T-helper 17 cell (primary cell): ENCODE results near the gene ANKMY2. TPM values are rescaled to one million over a fixed set of nuclear protein-coding genes. Genes with fewer than 3 reads are reported as not detected.
"Not testable (repeated sequence)": the region's sequence is repeated elsewhere in the genome, so short reads cannot be mapped to it uniquely, and the experiment has no call there.

Source experiments
- ATAC-seq: fragments of 150-1000 bp; cut with Tn5 transposase; 2 replicates; pipeline ENCODE4 v1.10.0; 2021; ENCODE audit warnings: mild to moderate bottlenecking, moderate library complexity
- DNase-seq, 3 donors: peaks; one replicate each; pipeline versions ENCODE4 v3.0.0 to v3.0.0-alpha.2; 2020 to 2021
- H3K9me3 ChIP-seq: one replicate; pipeline ENCODE4 v1.7.0; 2013; ENCODE audit warnings: low read length, mild to moderate bottlenecking; ENCODE audit not compliant: control insufficient read depth, poor library complexity, severe bottlenecking
- H3K27ac Mint-ChIP-seq: one replicate; pipeline ENCODE4 v1.8.0; 2022; ENCODE audit warnings: mild to moderate bottlenecking, moderate library complexity, mixed read lengths
- H3K27me3 Mint-ChIP-seq: one replicate; pipeline ENCODE4 v1.8.0; 2022; ENCODE audit warnings: mixed read lengths
- H3K36me3 Mint-ChIP-seq: one replicate; pipeline ENCODE4 v1.8.0; 2022; ENCODE audit warnings: low read depth, mixed read lengths
- H3K4me1 Mint-ChIP-seq: one replicate; pipeline ENCODE4 v1.8.0; 2022; ENCODE audit warnings: mild to moderate bottlenecking, mixed read lengths
- H3K4me3 Mint-ChIP-seq: one replicate; pipeline ENCODE4 v1.8.0; 2022; ENCODE audit warnings: mild to moderate bottlenecking, moderate library complexity, mixed read lengths
- total RNA-seq, 4 donors: library from RNA in 2 of 4; stranded (reverse) in 2 of 4; gene quantifications; one replicate each; pipeline ENCODE4 v1.2.3 and lab custom pipeline; 2022 to 2026

ANKMY2 gene
- total RNA-seq (1 to 10 TPM; 6.8 to 6.9 TPM), total RNA-seq (lab: John Stamatoyannopoulos, UW) (11.2 to 32.1 reads per million in 2 donors)

- Mint-ChIP-seq H3K4me1 (peaks cover 57% of the 10 kb centered on the region), H3K27me3 (no peaks in the 10 kb centered on the region), H3K36me3 (peaks cover 2% of the 10 kb centered on the region), H3K4me3 (peak within 1 kb of the TSS; percentile 100), H3K27ac (peak within 1 kb of the TSS; percentile 97)
- no peaks in the 10 kb centered on the region for H3K9me3 ChIP-seq
- ATAC-seq (peak; percentile 91), DNase-seq (peak; percentile 86 to 89 (median 88))
These were observed at the start of gene ANKMY2, which contains the start of gene BZW2 for GRCh38 chr7:16645593-16646471. Gene ANKMY2 (minus strand): TSS chr7:16645754. CDS start chr7:16645573, 181 bp downstream. Gene BZW2 (plus strand): TSS chr7:16646181. CDS start chr7:16665444, 19,263 bp downstream.

- ATAC-seq (no peak), DNase-seq (no peak)
- no peaks in the 10 kb centered on the region for H3K27me3 Mint-ChIP-seq
- no peak overlapping the region for H3K4me3 Mint-ChIP-seq
- peaks cover 2% of the 10 kb centered on the region for H3K4me1 Mint-ChIP-seq
- H3K36me3 Mint-ChIP-seq, result peaks cover 11% of the 10 kb centered on the region
- no peaks in the 10 kb centered on the region for H3K9me3 ChIP-seq
- H3K27ac Mint-ChIP-seq, result no peak overlapping the region
These were observed 49.3 kb upstream of the ANKMY2 start for GRCh38 chr7:16694806-16695205.

GRCh38 chr7:16693601-16694318 lies 48.2 kb upstream of the ANKMY2 start:
- Mint-ChIP-seq H3K4me3 (no peak overlapping the region), H3K27ac (no peak overlapping the region), H3K27me3 (no peaks in the 10 kb centered on the region), H3K36me3 (peaks cover 11% of the 10 kb centered on the region), H3K4me1 (peaks cover 2% of the 10 kb centered on the region)
- ATAC-seq (no peak), DNase-seq (no peak)
- no peaks in the 10 kb centered on the region for H3K9me3 ChIP-seq

- Mint-ChIP-seq H3K4me3 (no peak overlapping the region), H3K4me1 (peaks cover 2% of the 10 kb centered on the region), H3K36me3 (peaks cover 6% of the 10 kb centered on the region), H3K27me3 (no peaks in the 10 kb centered on the region), H3K27ac (no peak overlapping the region)
- ATAC-seq (no peak), DNase-seq (no peak)
- no peaks in the 10 kb centered on the region for H3K9me3 ChIP-seq
These were observed 45.7 kb upstream of the ANKMY2 start for GRCh38 chr7:16691241-16691640.

- no peaks in the 10 kb centered on the region for H3K27me3 Mint-ChIP-seq
- no peak overlapping the region for H3K4me3 Mint-ChIP-seq
- H3K36me3 Mint-ChIP-seq, result peaks cover 7% of the 10 kb centered on the region
- H3K27ac Mint-ChIP-seq, result no peak overlapping the region
- peaks cover 15% of the 10 kb centered on the region for H3K4me1 Mint-ChIP-seq
- H3K9me3 ChIP-seq, result no peaks in the 10 kb centered on the region
- no peak for ATAC-seq
- no peak for DNase-seq
These were observed 42.7 kb upstream of the ANKMY2 start for GRCh38 chr7:16688249-16688648.

- Mint-ChIP-seq H3K36me3 (peaks cover 9% of the 10 kb centered on the region), H3K4me1 (peaks cover 13% of the 10 kb centered on the region), H3K4me3 (no peak overlapping the region), H3K27me3 (no peaks in the 10 kb centered on the region), H3K27ac (peak overlapping the region; percentile 73)
- no peaks in the 10 kb centered on the region for H3K9me3 ChIP-seq
- no peak for ATAC-seq
- DNase-seq, result no peak
These were observed 40.0 kb upstream of the ANKMY2 start for GRCh38 chr7:16685535-16685934.

GRCh38 chr7:16684935-16685334 lies 39.4 kb upstream of the ANKMY2 start:
- no peaks in the 10 kb centered on the region for H3K9me3 ChIP-seq
- ATAC-seq (peak; percentile 40), DNase-seq (no peak)
- Mint-ChIP-seq H3K27ac (peak overlapping the region; percentile 73), H3K4me3 (no peak overlapping the region), H3K36me3 (peaks cover 9% of the 10 kb centered on the region), H3K4me1 (peaks cover 13% of the 10 kb centered on the region), H3K27me3 (no peaks in the 10 kb centered on the region)

- DNase-seq, H3K4me1 Mint-ChIP-seq, H3K4me3 Mint-ChIP-seq, H3K27me3 Mint-ChIP-seq, H3K36me3 Mint-ChIP-seq, H3K9me3 ChIP-seq, H3K27ac Mint-ChIP-seq, ATAC-seq: not testable (repeated sequence)
These were observed 33.4 kb upstream of the ANKMY2 start for GRCh38 chr7:16678645-16679566.

- no peak overlapping the region for H3K27ac Mint-ChIP-seq
- peaks cover 8% of the 10 kb centered on the region for H3K36me3 Mint-ChIP-seq
- no peaks in the 10 kb centered on the region for H3K27me3 Mint-ChIP-seq
- no peak for ATAC-seq
- H3K4me1 Mint-ChIP-seq, result peaks cover 5% of the 10 kb centered on the region
- H3K9me3 ChIP-seq, result no peaks in the 10 kb centered on the region
- no peak overlapping the region for H3K4me3 Mint-ChIP-seq
- DNase-seq, result no peak
These were observed 32.5 kb upstream of the ANKMY2 start for GRCh38 chr7:16677978-16678494.

GRCh38 chr7:16675277-16675676 lies 29.7 kb upstream of the ANKMY2 start:
- H3K27ac Mint-ChIP-seq, result no peak overlapping the region
- no peaks in the 10 kb centered on the region for H3K27me3 Mint-ChIP-seq
- H3K4me3 Mint-ChIP-seq, result no peak overlapping the region
- peaks cover 5% of the 10 kb centered on the region for H3K36me3 Mint-ChIP-seq
- DNase-seq, result no peak
- no peak for ATAC-seq
- H3K4me1 Mint-ChIP-seq, result peaks cover 8% of the 10 kb centered on the region
- no peaks in the 10 kb centered on the region for H3K9me3 ChIP-seq

- no peak overlapping the region for H3K27ac Mint-ChIP-seq
- H3K4me3 Mint-ChIP-seq, result no peak overlapping the region
- no peaks in the 10 kb centered on the region for H3K9me3 ChIP-seq
- no peak for ATAC-seq
- peaks cover 13% of the 10 kb centered on the region for H3K36me3 Mint-ChIP-seq
- DNase-seq, result no peak
- no peaks in the 10 kb centered on the region for H3K27me3 Mint-ChIP-seq
- peaks cover 5% of the 10 kb centered on the region for H3K4me1 Mint-ChIP-seq
These were observed 26.3 kb upstream of the ANKMY2 start for GRCh38 chr7:16671811-16672210.

- Mint-ChIP-seq H3K27ac (no peak overlapping the region), H3K4me1 (peaks cover 3% of the 10 kb centered on the region)
- no peak for DNase-seq
These were observed 25.3 kb upstream of the ANKMY2 start for GRCh38 chr7:16670731-16671344.

More at GRCh38 chr7:16670731-16671344, 25.3 kb upstream of the ANKMY2 start:
- H3K27me3 Mint-ChIP-seq, result no peaks in the 10 kb centered on the region
- no peak for ATAC-seq
- H3K4me3 Mint-ChIP-seq, result no peak overlapping the region
- H3K36me3 Mint-ChIP-seq, result peaks cover 10% of the 10 kb centered on the region
- no peaks in the 10 kb centered on the region for H3K9me3 ChIP-seq
